SK-N-SH (cell line): ENCODE results near the gene ZNF185. TPM values are rescaled to one million over a fixed set of nuclear protein-coding genes. Genes with fewer than 3 reads are reported as not detected.

Source experiments
- CTCF ChIA-PET: fragments of 300-600, 350-600 bp; formaldehyde crosslinking; extraction: SDS; loops from one replicate; lab custom pipeline; 2021; lab: Yijun Ruan, JAX
- POLR2A ChIA-PET: fragments of 350-600 bp; sonication (Branson Sonifier 250); formaldehyde crosslinking; extraction: SDS; loops from one replicate; lab custom pipeline; 2020; ENCODE audit warnings: antibody characterized with exemption, inconsistent platforms; lab: Yijun Ruan, JAX
- DNase-seq: peaks from one replicate; pipeline ENCODE4 v3.0.0; 2012
- H2AFZ ChIP-seq: fragments of 200-600 bp; sonication (generic); 2 replicates; pipeline ENCODE4 v1.8.1; 2016; ENCODE audit warnings: antibody characterized with exemption, mild to moderate bottlenecking, low read depth
- H3F3A ChIP-seq: fragments of 200-600 bp; sonication (generic); replicated peaks from 2 replicates; pipeline ENCODE3; 2016; ENCODE audit warnings: antibody characterized with exemption, mild to moderate bottlenecking; ENCODE audit not compliant: insufficient read depth
- H3K27ac ChIP-seq, 2 experiments: fragments of 200-500 bp in 1 of 2; fragments of 200-600 bp in 1 of 2; sonication (Bioruptor generic) in 1 of 2; sonication (generic), shearing (Covaris generic) in 1 of 2; 2 replicates each; pipeline versions ENCODE4 v1.5.1 to v1.6.1; 2014 to 2016; ENCODE audit warnings: low read depth in 2 of 2, inconsistent platforms in 1 of 2, low read length in 1 of 2, mild to moderate bottlenecking in 1 of 2, mixed read lengths in 1 of 2
- H3K27me3 ChIP-seq: fragments of 200-600 bp; sonication (generic), shearing (Covaris generic); 2 replicates; pipeline ENCODE4 v1.6.1; 2016; ENCODE audit warnings: mixed run types; ENCODE audit not compliant: insufficient read depth
- H3K36me3 ChIP-seq, 2 experiments: fragments of 200-500 bp in 1 of 2; fragments of 200-600 bp in 1 of 2; sonication (Bioruptor generic) in 1 of 2; sonication (generic) in 1 of 2; replicated peaks in 1 of 2; 2 replicates each; pipeline versions ENCODE3 to v1.5.1; 2014 to 2016; ENCODE audit warnings: low read length in 1 of 2, mild to moderate bottlenecking in 1 of 2; ENCODE audit not compliant: insufficient read depth in 2 of 2, control insufficient read depth in 1 of 2
- H3K4me1 ChIP-seq, 2 experiments: fragments of 200-500 bp in 1 of 2; fragments of 200-600 bp in 1 of 2; sonication (Bioruptor generic) in 1 of 2; sonication (generic), shearing (Covaris generic) in 1 of 2; 2 replicates each; pipeline versions ENCODE4 v1.5.1 to v1.6.1; 2014 to 2016; ENCODE audit warnings: low read depth in 1 of 2, low read length in 1 of 2, mixed run types in 1 of 2; ENCODE audit not compliant: insufficient read depth in 2 of 2, control insufficient read depth in 1 of 2
- H3K4me2 ChIP-seq: fragments of 200-600 bp; sonication (generic), shearing (Covaris generic); 2 replicates; pipeline ENCODE4 v1.6.1; 2017; ENCODE audit warnings: mixed run types
- H3K4me3 ChIP-seq, 2 experiments: fragments of 200-500 bp in 1 of 2; fragments of 200-600 bp in 1 of 2; sonication (Bioruptor generic) in 1 of 2; sonication (generic), shearing (Covaris generic) in 1 of 2; 2 replicates each; pipeline versions ENCODE4 v1.5.1 to v1.8.1; 2014 to 2016; ENCODE audit warnings: low read depth in 2 of 2, inconsistent platforms in 1 of 2, low read length in 1 of 2, mild to moderate bottlenecking in 1 of 2, mixed read lengths in 1 of 2, moderate library complexity in 1 of 2
- H3K79me2 ChIP-seq: fragments of 200-600 bp; sonication (generic); 2 replicates; pipeline ENCODE4 v1.8.1; 2017; ENCODE audit warnings: mild to moderate bottlenecking; ENCODE audit not compliant: insufficient read depth
- H3K9ac ChIP-seq: fragments of 200-600 bp; sonication (generic); 2 replicates; pipeline ENCODE4 v1.6.1; 2017; ENCODE audit warnings: mixed run types
- H3K9me2 ChIP-seq: fragments of 200-600 bp; sonication (generic); 2 replicates; pipeline ENCODE4 v1.6.1; 2017; ENCODE audit warnings: mixed run types
- H3K9me3 ChIP-seq: fragments of 200-600 bp; sonication (generic); 2 replicates; pipeline ENCODE4 v1.6.1; 2017; ENCODE audit warnings: mixed run types, mild to moderate bottlenecking, moderate library complexity
- H4K20me1 ChIP-seq: fragments of 200-600 bp; sonication (generic); 2 replicates; pipeline ENCODE4 v1.6.1; 2017; ENCODE audit warnings: mild to moderate bottlenecking, mixed run types; ENCODE audit not compliant: insufficient read depth
- EZH2phosphoT487 ChIP-seq: fragments of 200-600 bp; sonication (generic); IDR thresholded peaks from 2 replicates; pipeline ENCODE4 v1.6.1; 2017; ENCODE audit warnings: low read depth, mixed run types, mild to moderate bottlenecking, antibody characterized with exemption, moderate library complexity, borderline replicate concordance
- FOSL2 ChIP-seq: IDR thresholded peaks from 2 replicates; pipeline ENCODE4 v1.4.0; 2012; ENCODE audit warnings: low read depth, mild to moderate bottlenecking, moderate library complexity, borderline replicate concordance
- RFX5 ChIP-seq: IDR thresholded peaks from 2 replicates; pipeline ENCODE4 v1.6.1; 2012; ENCODE audit warnings: mild to moderate bottlenecking, improper control_type of control experiment, low read length
- WGBS: methylation state at CpG from one replicate; pipeline ENCODE4 v1.1.6; 2017; ENCODE audit warnings: low lambda C conversion rate; 5-methylcytosine and 5-hydroxymethylcytosine counted together
- polyA plus RNA-seq, 3 experiments: library from polyadenylated mRNA; depleted of rRNA; stranded (reverse); fragments of >200 nt; gene quantifications; 2 replicates each; pipeline ENCODE4 v1.2.3, GENCODE V29; 2012
- TF ChIP-seq, protein P1 (sequence below): IDR thresholded peaks from 2 replicates; pipeline ENCODE4; 2012

ZNF185 gene
- polyA plus RNA-seq, 1 of the 3 experiments (the other 2 are of a cell fraction) = 10.3 TPM

DNA sequence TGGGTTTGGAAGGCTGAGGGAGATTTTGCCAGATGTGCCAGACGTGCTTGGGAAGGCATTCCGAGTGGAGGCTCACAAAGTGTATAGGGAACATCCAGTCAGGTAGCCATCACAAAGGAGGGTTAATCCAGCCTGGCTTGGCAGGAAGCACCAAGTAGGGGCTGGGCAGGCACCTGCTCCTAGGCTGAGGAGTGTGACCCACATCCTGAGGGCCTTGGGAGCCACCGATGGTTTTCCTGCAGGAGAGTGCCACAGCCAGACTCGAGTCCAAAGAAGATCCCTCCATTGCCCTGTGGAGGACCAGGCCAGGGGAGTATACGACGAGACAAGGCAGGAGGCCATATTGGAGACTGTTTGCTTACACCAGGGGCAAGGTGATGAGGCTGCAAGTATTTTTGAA, 48.8 kb downstream of the ZNF185 start:
- H3K27ac ChIP-seq = no peak overlapping the region
- H3K9me2 ChIP-seq = no peaks in the 10 kb centered on the region
- ChIA-PET POLR2A (no interaction called here), CTCF (interaction anchor here (1.5 to 1.6 kb wide), 2 partner anchors 12 to 21 kb away, joined by 4 to 10 read pairs; no protein-coding TSS in a partner anchor)
- H3K79me2 ChIP-seq = no peaks in the 10 kb centered on the region
- H3K9me3 ChIP-seq = no peaks in the 10 kb centered on the region
- H3K4me3 ChIP-seq = no peak overlapping the region
- H3K36me3 ChIP-seq = no peaks in the 10 kb centered on the region
- no peak for TF ChIP-seq RFX5
- TF ChIP-seq, protein P1, sequence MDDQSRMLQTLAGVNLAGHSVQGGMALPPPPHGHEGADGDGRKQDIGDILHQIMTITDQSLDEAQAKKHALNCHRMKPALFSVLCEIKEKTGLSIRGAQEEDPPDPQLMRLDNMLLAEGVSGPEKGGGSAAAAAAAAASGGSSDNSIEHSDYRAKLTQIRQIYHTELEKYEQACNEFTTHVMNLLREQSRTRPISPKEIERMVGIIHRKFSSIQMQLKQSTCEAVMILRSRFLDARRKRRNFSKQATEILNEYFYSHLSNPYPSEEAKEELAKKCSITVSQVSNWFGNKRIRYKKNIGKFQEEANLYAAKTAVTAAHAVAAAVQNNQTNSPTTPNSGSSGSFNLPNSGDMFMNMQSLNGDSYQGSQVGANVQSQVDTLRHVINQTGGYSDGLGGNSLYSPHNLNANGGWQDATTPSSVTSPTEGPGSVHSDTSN = no peak
- TF ChIP-seq FOSL2 = no peak
- no peak for TF ChIP-seq EZH2phosphoT487
- H3K27me3 ChIP-seq = no peaks in the 10 kb centered on the region; the same call in 1 of the 2 replicates
- H3F3A ChIP-seq = peaks cover 10% of the 10 kb centered on the region
- no peaks in the 10 kb centered on the region for H4K20me1 ChIP-seq
- no peak overlapping the region for H3K9ac ChIP-seq
- peaks cover 0 to 5% of the 10 kb centered on the region in 2 experiments; a peak in 1 of 4 replicates for H3K4me1 ChIP-seq
- H3K4me2 ChIP-seq = no peak overlapping the region
- no peak overlapping the region for H2AFZ ChIP-seq
- no peak for DNase-seq
- 38% methylated on average over 6 of the region's 6 CpGs for WGBS

Other genes with a start within 250 kb of the ZNF185 start
- gene MAGEA3, start 199.3 kb upstream of the ZNF185 start, polyA plus RNA-seq (2012; rRNA removed) = 84.2 and 107 TPM in 2 replicates
- not detected in 2 replicates for gene CSAG2, start 188.8 kb upstream of the ZNF185 start, polyA plus RNA-seq (2012; rRNA removed)
- gene MAGEA2B, start 183.4 kb upstream of the ZNF185 start, polyA plus RNA-seq (2012; rRNA removed) = 17.1 and 29.5 TPM in 2 replicates
- 55.1 and 55.8 TPM in 2 replicates for gene CSAG1, start 164.3 kb upstream of the ZNF185 start, polyA plus RNA-seq (2012; rRNA removed)
- gene MAGEA12, start 164.3 kb upstream of the ZNF185 start, polyA plus RNA-seq (2012; rRNA removed) = 81.1 and 104 TPM in 2 replicates
- gene MAGEA2, start 144.2 kb upstream of the ZNF185 start, polyA plus RNA-seq (2012; rRNA removed) = 55.9 and 66.3 TPM in 2 replicates
- 72.2 and 115 TPM in 2 replicates for gene CSAG3, start 138.8 kb upstream of the ZNF185 start, polyA plus RNA-seq (2012; rRNA removed)
- 63.1 and 78.8 TPM in 2 replicates for gene MAGEA6, start 128.4 kb upstream of the ZNF185 start, polyA plus RNA-seq (2012; rRNA removed)
- 41.1 and 46.6 TPM in 2 replicates for gene CETN2, start 67.3 kb upstream of the ZNF185 start, polyA plus RNA-seq (2012; rRNA removed)
- 24.8 and 26.3 TPM in 2 replicates for gene NSDHL, start 67.0 kb upstream of the ZNF185 start, polyA plus RNA-seq (2012; rRNA removed)
- gene PNMA5, start 96.0 kb downstream of the ZNF185 start, polyA plus RNA-seq (2012; rRNA removed) = not detected in 2 replicates
- 0.12 and 0.19 TPM in 2 replicates for gene PNMA3, start 158.4 kb downstream of the ZNF185 start, polyA plus RNA-seq (2012; rRNA removed)
- gene PNMA6A, start 174.4 kb downstream of the ZNF185 start, polyA plus RNA-seq (2012; rRNA removed) = 0.71 and 0.81 TPM in 2 replicates